C1 segment of cervical spinal cord (tissue), 14 donors: Measurements from ENCODE around the gene ICE2.
A peak's percentile ranks its signal among the peaks of the same experiment; 100 is the strongest.

Experiments
- DNase-seq, 14 donors: peaks; one replicate each; lab custom pipeline; 2025; lab: John Stamatoyannopoulos, UW

ICE2 gene

DNA sequence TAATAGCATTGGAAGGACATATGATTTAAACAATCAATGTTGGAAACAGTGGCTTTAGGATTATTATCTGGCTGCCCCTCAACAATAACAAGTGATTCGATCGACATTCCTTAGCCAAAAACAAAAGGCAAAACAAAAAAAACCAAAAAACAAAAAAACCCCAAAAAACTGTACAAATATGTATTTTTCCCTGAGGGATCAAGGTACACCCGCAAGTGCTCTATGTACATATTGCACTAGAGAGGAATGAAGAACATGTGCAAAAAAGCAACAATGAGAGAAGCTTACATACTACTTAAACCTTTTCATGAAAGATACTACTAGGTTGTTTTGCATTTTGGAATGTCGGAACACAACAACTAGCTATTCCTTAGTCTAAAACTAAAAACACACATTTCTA is 14.2 kb upstream of the ICE2 start:
- no peak for DNase-seq

DNA sequence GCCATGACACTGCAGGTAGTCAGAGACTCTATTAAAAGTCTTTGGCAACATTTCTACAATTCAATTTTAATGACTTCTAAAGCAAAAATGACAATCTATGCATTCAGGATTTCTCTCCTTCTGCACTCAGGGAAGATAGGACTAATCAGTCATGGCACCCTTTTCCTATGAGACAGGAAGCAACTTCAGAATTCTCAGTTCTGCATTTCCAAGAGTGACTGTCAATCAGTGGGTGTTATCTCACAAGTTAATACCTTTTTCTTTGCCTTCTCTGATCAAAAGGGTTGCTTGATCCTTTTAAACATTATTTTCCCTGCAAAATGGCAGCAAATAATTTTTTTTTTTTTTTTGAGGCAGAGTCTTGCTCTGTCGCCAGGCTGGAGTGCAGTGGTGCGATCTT is 7.8 kb upstream of the ICE2 start:
- DNase-seq: no peak

DNA sequence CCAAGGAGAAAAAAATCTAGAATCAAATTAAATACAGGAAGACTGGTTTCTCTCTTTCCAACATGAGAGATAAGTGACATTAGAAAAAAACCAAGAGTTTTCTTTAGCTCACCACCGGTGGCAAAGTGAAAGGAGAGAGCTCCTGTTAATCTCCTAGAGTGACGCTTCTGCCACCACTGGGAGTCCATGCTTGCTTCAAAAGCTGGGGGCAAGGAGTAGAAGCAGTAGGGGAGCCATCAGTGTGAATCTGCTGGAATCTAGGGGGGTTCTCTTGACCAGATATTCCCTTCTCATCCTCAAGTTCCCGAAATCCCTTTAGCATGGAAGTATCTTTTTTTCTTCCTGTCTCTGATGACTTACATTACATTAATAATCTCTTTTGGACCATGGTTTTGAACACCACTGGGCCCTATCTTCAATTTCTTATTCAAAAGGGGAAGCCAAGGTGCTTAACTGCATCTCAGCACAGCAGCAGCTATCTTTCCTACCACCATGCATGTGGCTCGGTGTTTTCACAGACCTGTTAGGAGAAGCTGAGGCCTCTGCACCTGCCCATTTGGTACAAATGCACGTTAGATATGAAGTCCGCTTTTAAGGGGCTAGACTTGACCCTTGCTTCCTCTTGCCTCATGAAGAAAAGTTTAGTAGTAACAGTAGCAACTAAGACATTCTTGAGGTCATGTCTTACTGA is 6.6 kb upstream of the ICE2 start:
- DNase-seq: no peak

DNA sequence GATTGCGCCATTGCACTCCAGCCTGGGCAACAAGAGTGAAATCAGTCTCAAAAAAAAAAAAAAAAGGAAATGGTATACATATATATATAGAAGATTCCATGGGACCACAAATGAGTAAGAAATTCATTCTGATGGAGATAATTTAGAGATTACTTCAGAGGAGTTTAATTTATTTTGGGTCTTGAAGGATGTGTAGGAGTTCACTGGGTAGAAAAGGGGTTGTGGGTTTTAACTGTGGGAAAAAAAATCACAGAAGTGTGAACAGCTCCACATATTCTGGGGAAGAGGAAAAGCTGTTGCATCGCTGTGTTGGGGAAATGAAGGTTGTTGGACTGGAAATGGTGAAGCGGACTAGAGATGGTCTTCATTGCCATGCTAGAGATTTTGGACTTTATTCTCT is 4.1 kb upstream of the ICE2 start:
- DNase-seq: no peak

DNA sequence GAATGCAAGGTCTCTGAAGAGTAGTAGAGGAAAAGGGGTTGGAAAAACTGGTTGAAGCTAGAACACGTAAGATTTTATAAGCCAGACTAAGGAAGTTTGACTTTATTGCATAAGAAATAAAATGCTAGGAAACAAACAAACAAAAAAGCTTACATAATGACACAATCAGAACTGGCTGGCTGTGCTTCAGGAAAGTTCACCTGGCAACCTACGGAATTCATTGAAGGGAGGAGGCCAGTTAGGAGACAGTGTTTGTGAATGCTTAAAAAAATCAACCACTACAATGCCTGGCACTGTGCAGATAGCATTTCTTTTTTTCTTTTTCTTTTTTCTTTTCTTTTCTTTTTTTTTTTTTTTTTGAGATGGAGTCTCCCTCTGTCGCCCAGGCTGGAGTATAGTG is 1.9 kb upstream of the ICE2 start:
- DNase-seq: no peak

DNA sequence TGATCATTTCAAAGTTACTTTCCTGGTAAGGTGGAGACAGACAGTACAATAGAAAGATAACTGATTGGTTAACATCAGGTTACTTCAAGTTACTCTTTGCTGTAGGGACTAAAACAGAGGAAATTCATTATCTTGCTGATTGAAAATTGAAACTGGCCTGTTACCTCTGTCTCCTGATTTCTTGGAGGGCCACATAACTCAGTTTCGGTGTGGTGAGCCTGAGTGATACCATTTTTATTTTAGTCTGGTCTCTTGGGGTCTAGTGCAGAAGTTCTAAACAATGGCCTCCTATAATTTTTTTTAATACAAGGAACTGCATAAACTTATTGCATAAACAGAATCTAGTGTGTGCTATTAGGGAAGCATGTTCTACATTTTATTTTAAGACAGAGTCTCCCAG is 1.2 kb upstream of the ICE2 start:
- no peak for DNase-seq

DNA sequence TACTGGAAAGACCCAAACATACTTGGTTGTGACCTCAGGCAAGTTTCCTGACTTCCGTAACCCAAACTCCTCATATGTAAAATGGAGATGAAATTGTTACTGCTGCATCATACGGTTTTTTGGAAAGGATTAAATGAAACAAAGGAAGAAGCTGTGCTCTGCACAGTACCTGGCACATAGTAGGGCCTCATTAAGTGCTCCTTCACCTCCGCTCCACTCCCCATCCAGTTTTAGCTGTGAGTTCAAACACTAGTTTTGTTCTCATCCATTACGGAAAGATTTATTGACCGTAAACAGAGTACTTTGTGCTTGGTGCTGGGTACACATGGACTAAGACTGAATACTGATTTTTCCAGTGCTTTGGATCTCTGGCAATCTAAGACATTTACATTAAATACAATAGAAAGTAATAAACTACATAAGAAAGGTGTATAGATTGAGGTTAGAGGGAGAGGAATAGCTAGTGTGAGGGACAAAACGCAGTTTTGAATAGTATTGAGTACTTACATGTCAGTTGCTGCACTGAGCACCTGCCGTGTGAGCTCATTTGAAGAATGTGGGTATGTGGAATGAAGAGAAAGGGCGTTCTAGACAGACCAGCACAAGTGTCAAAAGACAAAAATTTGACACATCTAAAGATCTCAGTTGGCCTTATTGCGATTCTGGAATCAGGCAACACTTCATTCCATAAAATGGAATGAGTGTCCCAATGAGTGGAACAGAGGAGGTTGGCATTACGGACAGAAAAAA is 594 bp upstream of the ICE2 start:
- DNase-seq: no peak

DNA sequence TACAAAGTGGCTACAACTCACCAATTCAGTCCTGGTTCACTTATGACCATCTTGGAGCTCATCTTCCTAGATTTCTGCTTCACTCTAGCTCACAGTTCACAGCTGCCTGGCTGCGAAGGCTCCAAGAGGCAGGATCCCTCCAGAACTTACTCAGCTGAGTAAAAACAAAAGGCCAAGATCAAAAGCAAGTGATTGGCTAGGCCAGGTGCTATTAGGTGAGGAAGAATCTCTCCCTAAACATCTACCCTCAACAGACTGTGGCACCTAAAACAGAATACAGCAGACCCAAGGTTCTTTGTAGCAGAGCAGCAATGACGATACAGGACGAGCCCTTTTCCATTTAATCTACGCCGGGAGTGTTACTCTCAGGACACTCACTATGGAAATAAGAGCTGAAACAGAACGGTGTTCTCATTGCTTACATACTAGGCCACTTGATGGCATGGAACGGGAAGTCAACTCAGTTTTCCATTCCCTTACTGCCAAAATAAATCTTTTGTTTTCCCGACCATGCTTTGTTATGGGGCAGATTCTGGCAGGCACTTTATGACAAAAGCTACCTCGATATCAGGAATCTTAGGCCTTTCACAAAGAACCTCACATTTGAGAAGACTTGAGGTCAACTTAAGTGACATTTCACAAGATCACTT is 901 bp downstream of the ICE2 start:
- DNase-seq: peak in 1 of 14 donors; percentile 46

DNA sequence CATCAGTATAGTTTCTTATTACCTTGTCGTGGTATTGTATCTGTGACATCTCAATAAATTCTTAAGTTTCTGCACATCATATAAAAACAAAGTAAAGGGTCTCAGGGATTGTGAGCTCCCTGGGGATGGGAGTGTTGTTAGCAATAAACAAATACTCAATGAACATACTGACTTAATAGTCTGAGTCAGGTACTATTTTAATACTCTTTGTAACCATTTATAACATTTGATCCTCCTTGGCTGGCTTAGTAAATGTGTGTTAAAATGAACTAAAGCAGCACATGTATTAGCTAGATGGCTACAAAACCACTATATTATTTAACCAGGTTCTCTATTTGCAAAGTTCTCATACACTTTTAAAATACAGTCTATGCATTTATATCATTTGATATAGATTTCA is 1.8 kb downstream of the ICE2 start:
- DNase-seq: no peak

DNA sequence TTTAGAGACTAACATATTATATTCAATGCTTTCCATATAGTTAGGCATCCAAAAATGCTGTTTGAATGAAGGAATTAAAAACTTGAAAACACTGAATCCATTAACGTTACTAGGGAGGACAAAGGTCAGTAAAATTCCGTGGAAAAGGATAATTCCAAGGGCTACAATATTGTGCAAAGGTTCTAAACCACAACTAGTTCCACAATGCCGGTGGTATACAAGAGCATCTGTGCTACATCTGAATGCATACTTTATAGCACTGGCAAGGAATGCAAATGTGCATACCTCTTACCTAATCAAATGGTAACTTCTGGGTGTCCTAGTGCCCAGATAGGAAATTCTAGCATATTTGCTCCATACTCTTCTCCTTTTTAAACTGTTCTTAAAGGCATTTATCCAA is 2.2 kb downstream of the ICE2 start:
- no peak for DNase-seq

DNA sequence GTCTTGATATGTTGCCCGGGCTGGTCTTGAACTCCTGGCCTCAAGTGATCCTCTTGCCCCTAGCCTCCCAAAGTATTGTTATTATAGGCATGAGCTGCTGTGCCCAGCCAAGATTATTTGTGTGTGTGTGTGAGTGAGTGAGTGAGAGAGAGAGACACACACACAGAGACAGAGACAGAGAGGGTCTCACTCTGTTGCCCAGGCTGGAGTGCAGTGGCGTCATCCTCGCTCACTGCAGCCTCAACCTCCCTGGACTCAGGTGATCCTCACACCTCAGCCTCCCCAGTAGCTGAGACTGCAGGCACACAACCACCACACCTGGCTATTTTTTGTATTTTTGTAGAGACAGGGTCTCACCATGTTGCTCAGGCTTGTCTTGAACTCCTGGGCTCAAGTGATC is 5.8 kb downstream of the ICE2 start:
- no peak for DNase-seq

DNA sequence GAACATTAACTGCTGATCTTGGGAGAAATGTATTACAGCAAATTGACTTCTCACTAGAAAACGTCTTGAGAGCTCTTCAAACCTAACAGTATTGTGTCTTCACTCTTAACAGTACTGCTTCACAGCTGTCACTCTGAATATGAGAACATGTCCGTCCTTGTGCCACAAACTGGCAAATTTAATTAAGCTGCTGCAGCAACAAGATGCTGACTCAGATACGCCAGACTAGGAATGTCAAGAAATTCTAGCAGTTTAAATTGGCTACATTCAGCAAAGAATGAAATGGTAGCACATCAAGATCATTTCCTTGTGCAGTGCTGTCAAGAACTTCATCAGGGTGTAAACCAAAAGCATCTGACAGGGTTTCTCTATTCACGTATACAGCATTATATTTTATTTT is 7.6 kb downstream of the ICE2 start:
- DNase-seq: no peak

DNA sequence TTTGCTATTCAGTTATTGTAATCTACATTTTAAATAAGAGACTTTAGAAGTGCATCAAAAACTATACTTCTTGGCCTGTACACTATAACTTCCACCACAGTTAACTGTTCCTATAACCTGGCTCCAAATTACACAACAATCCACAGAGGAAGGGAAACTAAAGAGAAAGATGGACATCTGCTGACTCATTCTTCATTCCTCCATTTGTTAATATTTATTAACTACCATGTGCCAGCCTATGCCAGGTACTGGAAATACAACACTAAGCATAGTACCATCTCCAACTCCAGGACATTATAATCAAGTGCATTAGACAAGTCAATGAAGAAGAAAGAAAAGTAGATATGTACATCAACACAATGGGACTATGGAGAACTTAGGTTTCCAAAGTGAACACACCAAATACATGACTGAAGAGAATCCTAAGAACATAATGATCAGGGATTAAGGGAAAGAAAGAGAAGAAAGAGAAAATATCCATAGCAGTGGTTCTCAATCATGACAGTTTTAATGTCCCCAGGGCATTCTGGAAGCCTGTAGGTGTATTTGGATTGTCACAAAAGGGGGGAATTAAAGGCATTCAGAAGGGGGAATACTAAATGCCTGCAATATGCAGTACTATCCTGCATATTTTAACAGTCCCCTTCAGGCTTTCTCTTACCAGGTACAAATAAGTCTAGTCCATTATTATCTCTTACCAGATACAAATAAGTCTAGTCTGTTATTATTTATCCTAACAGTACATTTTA is 8.9 kb downstream of the ICE2 start:
- no peak for DNase-seq

DNA sequence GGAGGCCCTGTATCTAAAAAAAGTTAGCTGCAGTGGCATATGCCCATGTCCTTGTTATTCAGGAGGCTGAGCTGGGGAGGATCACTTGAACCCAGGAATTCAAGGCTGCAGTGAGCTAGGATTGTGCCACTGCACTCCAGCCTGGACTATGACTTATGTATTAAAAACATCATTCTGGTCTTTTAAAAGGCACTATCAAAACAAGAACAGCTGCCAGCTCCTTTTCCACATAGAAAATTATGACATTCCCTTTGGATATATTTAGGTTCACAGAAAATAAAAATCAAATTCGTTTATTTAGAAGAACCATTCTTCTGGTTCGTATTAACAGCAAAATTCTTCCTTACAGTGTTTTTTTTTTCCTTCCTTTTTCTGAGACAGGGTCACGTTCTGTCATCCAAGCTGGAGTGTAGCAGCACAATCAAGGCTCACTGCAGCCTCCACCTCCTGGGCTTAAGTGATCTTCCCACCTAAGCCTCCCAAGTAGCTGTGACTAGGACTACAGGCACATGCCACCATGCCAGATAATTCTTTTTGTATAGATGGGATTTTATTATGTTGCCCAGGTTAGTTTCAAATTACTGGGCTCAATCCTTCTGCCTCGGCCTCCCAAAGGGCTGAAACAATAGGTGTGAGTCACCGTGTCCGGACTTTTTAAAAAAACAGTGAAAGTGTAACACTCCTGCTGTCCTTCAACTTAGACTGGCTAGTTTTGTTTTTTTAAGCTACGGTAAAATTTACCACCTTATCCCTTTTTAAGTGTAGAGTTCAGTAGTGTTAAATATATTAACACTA is 13.9 kb downstream of the ICE2 start:
- DNase-seq: no peak

DNA sequence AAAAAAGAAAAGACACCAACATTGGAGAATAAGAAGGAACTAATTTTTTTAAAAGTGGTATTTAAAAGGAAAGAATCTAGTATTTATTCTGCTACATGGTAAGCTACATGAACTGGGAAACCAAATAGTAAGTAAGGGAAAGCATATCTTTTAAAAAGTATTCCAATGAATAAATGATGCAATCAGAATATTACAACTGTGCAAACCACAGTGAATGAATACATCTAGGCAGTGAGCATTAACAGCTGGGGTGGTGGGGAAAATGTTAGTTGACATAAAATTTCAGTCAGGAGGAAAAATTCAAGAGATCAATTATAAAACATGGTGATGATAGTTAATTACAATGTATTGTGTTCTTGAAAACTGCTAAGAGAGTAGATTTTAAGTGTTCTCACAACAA is 16.9 kb downstream of the ICE2 start:
- no peak for DNase-seq

DNA sequence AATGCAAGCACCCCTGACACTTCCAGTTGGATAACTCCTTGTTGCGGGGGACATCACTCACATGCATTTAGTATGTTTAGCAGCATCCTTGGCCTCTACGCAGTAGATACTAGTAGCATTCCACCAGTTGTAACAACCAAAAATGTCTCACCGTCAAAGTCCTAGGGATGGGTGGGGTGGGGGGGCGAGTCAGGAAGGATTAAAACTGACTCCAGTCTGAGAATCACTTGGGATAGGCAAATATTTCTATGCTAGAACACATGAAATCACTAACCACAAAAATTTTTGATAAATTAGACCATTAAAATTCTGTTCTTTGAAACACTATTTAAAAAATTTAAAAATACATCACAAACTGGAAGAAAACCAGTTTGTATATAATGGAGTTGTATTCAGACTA is 18.0 kb downstream of the ICE2 start:
- no peak for DNase-seq

DNA sequence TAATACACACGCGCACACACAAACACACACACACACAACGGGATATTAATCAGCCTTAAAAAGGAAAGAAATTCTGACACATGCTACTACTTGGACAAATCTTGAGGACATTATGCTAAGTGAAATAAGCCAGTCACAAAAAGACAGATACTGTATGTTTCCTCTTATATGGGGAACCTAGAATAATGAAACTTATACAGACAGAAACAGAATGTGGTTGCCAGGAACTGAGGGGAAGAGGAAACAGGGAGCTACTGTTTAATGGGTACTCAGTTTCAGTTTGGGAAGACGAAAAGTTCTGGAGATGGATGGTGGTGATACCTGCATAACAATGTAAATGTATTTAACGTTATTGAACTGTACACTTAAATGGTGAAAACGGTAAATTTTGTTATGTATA is 20.2 kb downstream of the ICE2 start:
- DNase-seq: no peak

DNA sequence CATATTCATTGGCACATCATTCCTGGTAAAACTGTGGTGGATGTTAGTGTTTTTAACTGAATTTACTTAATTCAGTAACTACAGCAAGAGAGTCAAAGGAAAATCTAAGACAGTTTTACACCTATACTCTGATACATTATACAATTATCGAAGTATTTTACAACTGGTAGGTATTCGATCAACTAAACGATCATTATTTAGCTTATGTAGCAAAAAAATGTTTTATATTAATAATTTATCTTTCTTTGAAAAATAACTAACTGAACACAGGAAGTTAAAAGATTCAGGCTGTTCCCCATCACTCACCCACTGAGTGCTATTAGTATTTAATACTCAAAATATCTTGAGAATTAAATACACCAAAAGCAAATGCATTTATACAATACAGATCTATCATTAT is 21.0 kb downstream of the ICE2 start:
- DNase-seq: no peak

DNA sequence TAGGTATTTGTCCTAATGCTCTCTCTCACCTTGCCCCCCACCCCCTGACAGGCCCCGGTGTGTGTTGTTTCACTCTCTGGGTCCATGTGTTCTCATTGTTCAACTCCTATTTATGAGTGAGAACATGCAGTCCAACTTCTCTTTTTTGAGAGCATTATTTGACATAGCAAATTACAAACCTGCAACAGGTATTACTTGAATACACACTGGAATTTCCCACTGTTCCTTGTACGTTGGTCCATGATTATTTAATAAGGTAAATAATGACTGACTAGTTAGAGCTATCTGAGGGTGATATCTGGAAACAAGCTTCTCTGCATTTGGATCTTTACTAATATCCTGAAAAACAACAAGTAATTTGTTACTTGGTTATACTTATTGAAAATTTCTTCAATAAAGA is 24.1 kb downstream of the ICE2 start:
- no peak for DNase-seq

DNA sequence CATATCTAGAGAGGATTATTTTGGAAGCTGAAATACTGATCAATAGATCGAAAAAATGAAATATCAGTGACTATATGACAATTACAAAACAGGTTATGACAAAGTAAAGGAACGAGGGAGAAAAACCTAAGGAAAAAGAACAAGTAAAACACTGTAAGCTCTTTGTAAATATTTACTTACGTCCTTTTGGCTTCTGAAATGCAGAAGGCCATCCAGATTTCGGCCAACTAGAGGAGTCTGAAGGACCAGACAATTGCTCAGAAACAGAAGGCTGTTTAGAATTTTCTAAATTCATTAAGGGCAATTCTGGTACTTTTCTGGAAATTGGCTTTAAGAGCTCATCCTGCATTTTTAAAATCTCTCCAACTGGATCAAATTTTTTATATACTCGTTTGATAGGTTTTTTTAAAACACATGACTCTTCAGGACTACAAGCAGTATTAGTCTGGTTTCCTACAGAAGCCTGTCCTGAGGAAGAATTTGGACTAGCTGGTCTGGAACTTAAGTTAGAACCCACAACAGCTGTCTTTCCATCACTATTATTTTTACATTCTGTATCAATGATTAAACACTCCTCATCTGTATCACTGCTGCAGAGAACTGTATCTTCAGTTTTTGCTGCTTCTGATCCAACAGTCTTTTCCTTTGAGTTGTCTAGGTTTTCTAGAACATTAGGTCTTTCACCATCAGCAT is 30.1 kb downstream of the ICE2 start:
- DNase-seq: no peak
